IMR-90 (cell line): ENCODE data around the gene TMEM139. TPM values are rescaled to one million over a fixed set of nuclear protein-coding genes. Genes with fewer than 3 reads are reported as not detected.

Experiments used
- ATAC-seq: fragments of 200-7000 bp; cut with Tn5 transposase; 2 replicates; pipeline ENCODE4 v1.9.1; 2020; ENCODE audit warnings: low read depth, mild to moderate bottlenecking, moderate library complexity
- BruUV-seq: library from RNA; stranded (reverse); fragments of 400-500 nt; replicated peaks from 2 replicates; lab custom pipeline; 2021; lab: Mats Ljungman, UMichigan
- CTCF ChIA-PET: fragments of 300-600 bp; formaldehyde crosslinking; extraction: SDS; loops from one replicate; lab custom pipeline; 2021; ENCODE audit warnings: antibody characterized with exemption; lab: Yijun Ruan, JAX
- POLR2A ChIA-PET: fragments of 300-600 bp; sonication (Branson Sonifier 250); formaldehyde crosslinking; loops from one replicate; lab custom pipeline; 2022; ENCODE audit warnings: antibody characterized with exemption; ENCODE audit not compliant: unreplicated experiment; lab: Charles Lee
- DNase-seq: peaks from one replicate; pipeline ENCODE4 v3.0.0; 2013
- H2AFZ ChIP-seq: replicated peaks from 2 replicates; pipeline ENCODE3; 2013; ENCODE audit warnings: low read length, mild to moderate bottlenecking; ENCODE audit not compliant: poor library complexity
- H2AK5ac ChIP-seq: 2 replicates; pipeline ENCODE4 v1.6.1; 2013; ENCODE audit warnings: low read depth, low read length, inconsistent platforms
- H2AK9ac ChIP-seq: replicated peaks from 2 replicates; pipeline ENCODE3; 2013; ENCODE audit warnings: mild to moderate bottlenecking, low read depth, low read length, moderate library complexity; ENCODE audit not compliant: poor library complexity
- H2BK120ac ChIP-seq: 2 replicates; pipeline ENCODE4 v1.6.1; 2013; ENCODE audit warnings: low read depth, low read length, inconsistent platforms
- H2BK15ac ChIP-seq: 3 replicates; pipeline ENCODE4 v1.6.1; 2013; ENCODE audit warnings: low read depth, low read length, inconsistent platforms
- H2BK20ac ChIP-seq: 2 replicates; pipeline ENCODE4 v1.6.1; 2013; ENCODE audit warnings: low read depth, mild to moderate bottlenecking, inconsistent platforms, low read length, moderate library complexity
- H2BK5ac ChIP-seq: 2 replicates; pipeline ENCODE4 v1.6.1; 2013; ENCODE audit warnings: mild to moderate bottlenecking, low read depth, low read length, inconsistent platforms; ENCODE audit not compliant: poor library complexity, severe bottlenecking
- H3K14ac ChIP-seq: replicated peaks from 2 replicates; pipeline ENCODE4 v1.6.1; 2013; ENCODE audit warnings: low read depth, low read length, inconsistent platforms
- H3K18ac ChIP-seq: 2 replicates; pipeline ENCODE4 v1.6.1; 2013; ENCODE audit warnings: low read depth, low read length, control low read depth
- H3K23ac ChIP-seq: 2 replicates; pipeline ENCODE4 v1.6.1; 2013; ENCODE audit warnings: low read depth, low read length, inconsistent platforms
- H3K27ac ChIP-seq: 2 replicates; pipeline ENCODE4 v1.5.1; 2013; ENCODE audit warnings: mild to moderate bottlenecking, control low read depth, low read length; ENCODE audit not compliant: insufficient read depth
- H3K27me3 ChIP-seq: 2 replicates; pipeline ENCODE4 v1.6.1; 2013; ENCODE audit warnings: low read length; ENCODE audit not compliant: control insufficient read depth, insufficient read depth
- H3K36me3 ChIP-seq: 2 replicates; pipeline ENCODE4 v1.6.1; 2013; ENCODE audit warnings: low read length, mixed read lengths; ENCODE audit not compliant: control insufficient read depth, insufficient read depth
- H3K4ac ChIP-seq: 2 replicates; pipeline ENCODE4 v1.6.1; 2013; ENCODE audit warnings: low read depth, low read length, inconsistent platforms
- H3K4me1 ChIP-seq: 2 replicates; pipeline ENCODE4 v1.6.1; 2013; ENCODE audit warnings: low read length, mixed read lengths; ENCODE audit not compliant: control insufficient read depth, insufficient read depth
- H3K4me2 ChIP-seq: 2 replicates; pipeline ENCODE4 v1.6.1; 2013; ENCODE audit warnings: low read depth, mild to moderate bottlenecking, control low read depth, low read length, moderate library complexity
- H3K4me3 ChIP-seq: 2 replicates; pipeline ENCODE4 v1.5.1; 2013; ENCODE audit warnings: low read depth, mild to moderate bottlenecking, control low read depth, low read length, moderate library complexity; ENCODE audit not compliant: insufficient read depth
- H3K56ac ChIP-seq: 2 replicates; pipeline ENCODE4 v1.6.1; 2013; ENCODE audit warnings: low read length, inconsistent platforms; ENCODE audit not compliant: insufficient read depth; ENCODE audit errors: extremely low read depth
- H3K79me1 ChIP-seq, 2 experiments: 2 replicates each; pipeline ENCODE4 v1.6.1; 2013; ENCODE audit warnings: low read length in 2 of 2, inconsistent platforms in 1 of 2, low read depth in 1 of 2
- H3K9ac ChIP-seq: 2 replicates; pipeline ENCODE4 v1.6.1; 2013; ENCODE audit warnings: low read depth, low read length, control low read depth
- H3K9me1 ChIP-seq: 2 replicates; pipeline ENCODE4 v1.6.1; 2013; ENCODE audit warnings: low read length, inconsistent platforms; ENCODE audit not compliant: insufficient read depth
- H3K9me3 ChIP-seq: 2 replicates; pipeline ENCODE4 v1.6.1; 2013; ENCODE audit warnings: low read length; ENCODE audit not compliant: control insufficient read depth, insufficient read depth
- H4K20me1 ChIP-seq: 2 replicates; pipeline ENCODE4 v1.6.1; 2013; ENCODE audit warnings: low read length, inconsistent platforms; ENCODE audit not compliant: insufficient read depth
- H4K5ac ChIP-seq: 2 replicates; pipeline ENCODE4 v1.6.1; 2013; ENCODE audit warnings: mild to moderate bottlenecking, low read depth, low read length, control low read depth
- H4K8ac ChIP-seq, 2 experiments: 2 replicates each; pipeline ENCODE4 v1.6.1; 2013; ENCODE audit warnings: low read depth in 2 of 2, low read length in 2 of 2, control low read depth in 1 of 2, inconsistent platforms in 1 of 2
- H4K91ac ChIP-seq: 2 replicates; pipeline ENCODE4 v1.6.1; 2013; ENCODE audit warnings: low read depth, low read length, inconsistent platforms; ENCODE audit not compliant: insufficient read depth
- BHLHE40 ChIP-seq: fragments of 150-350 bp; IDR thresholded peaks from 2 replicates; pipeline ENCODE4 v1.6.1; 2016; ENCODE audit warnings: mild to moderate bottlenecking, low read depth, low read length
- CEBPB ChIP-seq: IDR thresholded peaks from 2 replicates; pipeline ENCODE4 v1.6.1; 2012; ENCODE audit warnings: low read depth, low read length, improper control_type of control experiment
- CHD1 ChIP-seq: IDR thresholded peaks from 2 replicates; pipeline ENCODE4 v1.6.1; 2012; ENCODE audit warnings: low read depth, low read length, improper control_type of control experiment
- MAZ ChIP-seq: IDR thresholded peaks from 2 replicates; pipeline ENCODE4 v1.6.1; 2012; ENCODE audit warnings: low read depth, mild to moderate bottlenecking, low read length, improper control_type of control experiment, moderate library complexity, borderline replicate concordance
- NFE2L2 ChIP-seq: fragments of 150-350 bp; IDR thresholded peaks from 2 replicates; pipeline ENCODE4 v1.6.1; 2016; ENCODE audit warnings: low read depth, mild to moderate bottlenecking, low read length
- SMC3 ChIP-seq: fragments of 150-350 bp; IDR thresholded peaks from 2 replicates; pipeline ENCODE4 v1.6.1; 2016; ENCODE audit warnings: low read depth, mild to moderate bottlenecking, antibody characterized with exemption, low read length, moderate library complexity
- WGBS, 2 experiments: methylation state at CpG; one replicate each; pipeline versions ENCODE4 v1.1.5 to v1.1.7; 2013; ENCODE audit warnings: missing lambda C conversion rate in 2 of 2; ENCODE audit not compliant: insufficient read length in 1 of 2; ENCODE audit errors: extremely low coverage in 2 of 2; 5-methylcytosine and 5-hydroxymethylcytosine counted together
- dilution Hi-C: fragments of 300-500 bp; cut with HindIII; formaldehyde crosslinking; loops from one replicate; pipeline ENCODE4 v1.14.3; 2018; ENCODE audit warnings: low sequenced_read_pairs; ENCODE audit not compliant: unreplicated experiment
- in situ Hi-C: fragments of 300-500 bp; cut with MboI; formaldehyde crosslinking; loops from 3 replicates; pipeline ENCODE4 v1.14.3; 2019; ENCODE audit warnings: low sequenced_read_pairs, inconsistent platforms, mixed read lengths
- intact Hi-C: fragments of 100-400 bp; cut with micrococcal nuclease; formaldehyde crosslinking; loops from 2 replicates; pipeline ENCODE4 v1.10.0; 2022
- polyA plus RNA-seq, 3 experiments: library from polyadenylated mRNA; depleted of rRNA; stranded (reverse); fragments of >200 nt; gene quantifications; 2 replicates each; pipeline ENCODE4 v1.2.3, GENCODE V29; 2012; ENCODE audit warnings: low replicate concordance in 1 of 3
- total RNA-seq: library from RNA; depleted of rRNA; stranded (reverse); fragments of >200 nt; gene quantifications from 2 replicates; pipeline ENCODE4 v1.2.3, GENCODE V29; 2012
- TF ChIP-seq, protein P1 (sequence below): fragments of 150-350 bp; IDR thresholded peaks from 2 replicates; pipeline ENCODE4 v1.6.1; 2017; ENCODE audit warnings: mild to moderate bottlenecking, antibody characterized with exemption, low read length, low read depth
- TF ChIP-seq, protein P2 (sequence below): conservative IDR thresholded peaks from 2 replicates; pipeline ENCODE4 v1.5.1; 2012; ENCODE audit warnings: mild to moderate bottlenecking, low read depth, low read length, improper control_type of control experiment

TMEM139 gene
- total and polyA plus RNA-seq, 2 of the 4 experiments (the other 2 are of a cell fraction): 0.07 TPM; not detected in 1

DNA sequence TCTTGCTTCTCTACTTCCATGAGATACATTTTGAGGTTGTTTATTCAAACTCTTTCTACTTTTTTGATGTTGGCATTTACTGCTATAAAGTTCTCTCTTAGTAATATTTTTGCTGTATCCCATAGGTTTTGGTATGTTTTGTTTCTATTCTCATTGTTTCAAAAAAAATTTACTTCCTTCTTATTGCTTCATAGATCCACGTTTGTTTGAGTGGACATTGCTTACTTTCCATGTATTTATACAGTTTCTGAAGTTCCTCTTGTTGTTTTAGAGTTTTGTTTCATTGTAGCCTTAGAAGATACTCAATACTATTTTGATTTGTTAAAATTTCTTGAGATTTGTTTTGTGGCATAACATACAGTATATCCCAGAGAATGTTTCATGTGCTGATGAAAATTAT lies 49.2 kb upstream of the TMEM139 start (continued):
- TF ChIP-seq, protein P1, sequence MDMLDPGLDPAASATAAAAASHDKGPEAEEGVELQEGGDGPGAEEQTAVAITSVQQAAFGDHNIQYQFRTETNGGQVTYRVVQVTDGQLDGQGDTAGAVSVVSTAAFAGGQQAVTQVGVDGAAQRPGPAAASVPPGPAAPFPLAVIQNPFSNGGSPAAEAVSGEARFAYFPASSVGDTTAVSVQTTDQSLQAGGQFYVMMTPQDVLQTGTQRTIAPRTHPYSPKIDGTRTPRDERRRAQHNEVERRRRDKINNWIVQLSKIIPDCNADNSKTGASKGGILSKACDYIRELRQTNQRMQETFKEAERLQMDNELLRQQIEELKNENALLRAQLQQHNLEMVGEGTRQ: no peak
- no peak for TF ChIP-seq CEBPB

DNA sequence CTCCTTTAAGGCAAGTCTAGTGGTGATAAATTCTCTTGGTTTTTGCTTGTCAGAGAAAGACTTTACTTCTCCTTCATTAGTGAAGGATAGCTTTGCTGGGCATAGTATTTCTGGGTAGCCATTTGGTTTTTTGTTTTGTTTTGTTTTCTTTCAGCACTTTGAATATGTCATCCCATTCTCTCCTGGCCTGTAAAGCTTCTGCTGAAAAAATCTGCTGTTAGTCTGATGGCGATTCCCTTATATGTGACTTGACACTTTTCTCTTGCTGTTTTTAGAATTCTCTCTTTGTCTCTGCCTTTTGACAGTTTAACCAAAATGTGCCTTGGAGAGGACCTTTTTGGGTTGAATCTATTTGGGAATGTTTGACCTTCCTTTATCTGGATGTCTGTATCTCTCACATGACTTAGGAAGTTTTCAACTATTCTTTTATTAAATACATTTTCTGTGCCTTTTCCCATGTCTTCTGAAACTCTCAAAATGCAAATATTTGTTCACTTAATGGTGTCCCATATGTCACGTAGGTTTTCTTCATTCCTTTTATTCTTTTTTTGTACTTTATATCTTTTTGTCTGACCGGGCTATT lies 48.3 kb upstream of the TMEM139 start:
- no peak overlapping the region for H3K4me2 ChIP-seq
- no peak overlapping the region for H4K91ac ChIP-seq
- H3K79me1 ChIP-seq: no peaks in the 10 kb centered on the region
- WGBS, 2 experiments: no CpG with 5 or more reads among the region's 3 CpGs
- H3K4ac ChIP-seq: no peak overlapping the region
- H2BK20ac ChIP-seq: no peak overlapping the region
- DNase-seq: no peak
- peaks cover 2% of the 10 kb centered on the region; the same call in 1 of the 2 replicates for H3K9me3 ChIP-seq
- intact Hi-C loops: no loop called here
- no peak overlapping the region for H2BK5ac ChIP-seq
- no peaks in the 10 kb centered on the region for H3K9me1 ChIP-seq
- H3K36me3 ChIP-seq: no peaks in the 10 kb centered on the region
- no peak overlapping the region for H3K14ac ChIP-seq
- BruUV-seq: no TSS peak
- no peak overlapping the region for H3K23ac ChIP-seq
- no peak overlapping the region for H2BK120ac ChIP-seq
- no peak overlapping the region for H3K56ac ChIP-seq
- ATAC-seq: no peak
- H3K9ac ChIP-seq: no peak overlapping the region
- H2AFZ ChIP-seq: no peak overlapping the region
- dilution Hi-C loops: no loop called here
- H4K5ac ChIP-seq: no peak overlapping the region
- no peak overlapping the region for H2AK9ac ChIP-seq
- POLR2A ChIA-PET: interaction anchor here (0.5 kb wide), 1 partner anchor 24 kb away, joined by 6 read pairs; no protein-coding TSS in a partner anchor
- TF ChIP-seq, protein P2, sequence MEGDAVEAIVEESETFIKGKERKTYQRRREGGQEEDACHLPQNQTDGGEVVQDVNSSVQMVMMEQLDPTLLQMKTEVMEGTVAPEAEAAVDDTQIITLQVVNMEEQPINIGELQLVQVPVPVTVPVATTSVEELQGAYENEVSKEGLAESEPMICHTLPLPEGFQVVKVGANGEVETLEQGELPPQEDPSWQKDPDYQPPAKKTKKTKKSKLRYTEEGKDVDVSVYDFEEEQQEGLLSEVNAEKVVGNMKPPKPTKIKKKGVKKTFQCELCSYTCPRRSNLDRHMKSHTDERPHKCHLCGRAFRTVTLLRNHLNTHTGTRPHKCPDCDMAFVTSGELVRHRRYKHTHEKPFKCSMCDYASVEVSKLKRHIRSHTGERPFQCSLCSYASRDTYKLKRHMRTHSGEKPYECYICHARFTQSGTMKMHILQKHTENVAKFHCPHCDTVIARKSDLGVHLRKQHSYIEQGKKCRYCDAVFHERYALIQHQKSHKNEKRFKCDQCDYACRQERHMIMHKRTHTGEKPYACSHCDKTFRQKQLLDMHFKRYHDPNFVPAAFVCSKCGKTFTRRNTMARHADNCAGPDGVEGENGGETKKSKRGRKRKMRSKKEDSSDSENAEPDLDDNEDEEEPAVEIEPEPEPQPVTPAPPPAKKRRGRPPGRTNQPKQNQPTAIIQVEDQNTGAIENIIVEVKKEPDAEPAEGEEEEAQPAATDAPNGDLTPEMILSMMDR: no peak
- TF ChIP-seq BHLHE40 (no peak), SMC3 (no peak), NFE2L2 (no peak), CEBPB (no peak), CHD1 (no peak), MAZ (no peak)
- TF ChIP-seq, protein P1: no peak
- CTCF ChIA-PET: no interaction called here
- H4K20me1 ChIP-seq: no peaks in the 10 kb centered on the region
- no peak overlapping the region for H4K8ac ChIP-seq
- no peaks in the 10 kb centered on the region for H3K27me3 ChIP-seq
- no peak overlapping the region for H3K4me3 ChIP-seq
- no peak overlapping the region for H3K27ac ChIP-seq
- H2BK15ac ChIP-seq: no peak overlapping the region
- in situ Hi-C loops: no loop called here
- no peak overlapping the region for H2AK5ac ChIP-seq
- H3K4me1 ChIP-seq: peaks cover 4% of the 10 kb centered on the region; the same call in 1 of the 2 replicates
- H3K18ac ChIP-seq: no peak overlapping the region
